KOPT-K1 (cell line): ENCODE measurements around the gene RALGPS1.
"Not testable (repeated sequence)": the region's sequence is repeated elsewhere in the genome, so short reads cannot be mapped to it uniquely, and the experiment has no call there.

Source experiments
- H3K27ac ChIP-seq: fragments of 200-600 bp; sonication (generic); 2 replicates; pipeline ENCODE4 v1.5.1; 2016; ENCODE audit warnings: antibody characterized with exemption, mild to moderate bottlenecking, low read depth, low read length; ENCODE audit not compliant: poor library complexity, severe bottlenecking
- H3K36me3 ChIP-seq: fragments of 200-600 bp; sonication (generic); 2 replicates; pipeline ENCODE4 v1.5.1; 2017; ENCODE audit warnings: antibody characterized with exemption, mild to moderate bottlenecking, low read length, moderate library complexity; ENCODE audit not compliant: insufficient read depth
- H3K9me3 ChIP-seq: fragments of 200-600 bp; sonication (generic); 2 replicates; pipeline ENCODE4 v1.5.1; 2017; ENCODE audit warnings: antibody characterized with exemption, low read length, mild to moderate bottlenecking; ENCODE audit not compliant: insufficient read depth, poor library complexity, severe bottlenecking

Gene RALGPS1

GRCh38 chr9:127168756-127169574 lies 254.4 kb downstream of the RALGPS1 start:
- peak overlapping the region; percentile 97 for H3K27ac ChIP-seq
- no peaks in the 10 kb centered on the region for H3K9me3 ChIP-seq
- peaks cover 16% of the 10 kb centered on the region for H3K36me3 ChIP-seq

DNA sequence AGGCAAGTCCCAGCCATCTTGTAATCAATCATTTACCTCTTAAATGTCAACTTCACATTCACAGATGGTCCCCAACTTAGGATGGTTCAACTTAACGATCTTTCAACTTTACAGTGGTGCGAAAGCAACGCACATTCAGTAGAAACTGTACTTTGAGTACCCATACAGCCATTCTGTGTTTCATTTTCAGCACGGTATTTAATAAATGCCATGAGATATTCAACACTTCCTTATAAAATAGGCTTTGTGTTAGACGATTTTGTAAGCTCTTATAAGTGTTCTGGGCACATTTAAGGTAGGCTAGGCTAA lies 254.9 kb downstream of the RALGPS1 start:
- peaks cover 16% of the 10 kb centered on the region for H3K36me3 ChIP-seq
- no peaks in the 10 kb centered on the region for H3K9me3 ChIP-seq
- peak overlapping the region; percentile 97 for H3K27ac ChIP-seq

GRCh38 chr9:127170103-127170502 lies 255.5 kb downstream of the RALGPS1 start:
- H3K27ac ChIP-seq, result peak overlapping the region; percentile 97
- H3K36me3 ChIP-seq, result peaks cover 21% of the 10 kb centered on the region
- no peaks in the 10 kb centered on the region for H3K9me3 ChIP-seq

DNA sequence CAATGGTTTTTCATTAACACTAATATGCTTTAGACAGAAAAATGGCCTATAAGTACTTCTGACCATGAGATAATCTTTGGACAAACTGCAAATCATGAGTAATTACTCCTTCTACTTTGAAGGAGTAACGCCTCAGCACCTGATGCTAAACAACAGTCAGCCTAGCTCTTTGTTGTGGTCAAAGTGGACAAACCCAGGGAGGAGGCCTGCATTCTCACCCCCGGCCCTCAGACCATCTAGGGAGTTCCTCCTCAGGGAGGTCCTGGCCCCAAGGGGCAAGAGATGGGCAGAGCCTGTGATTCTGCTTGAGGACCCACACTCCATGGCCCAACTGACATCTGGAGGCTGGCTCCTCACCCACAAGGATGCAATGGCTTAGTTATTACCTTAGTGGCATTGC lies 256.1 kb downstream of the RALGPS1 start:
- Histone ChIP-seq H3K9me3 (no peaks in the 10 kb centered on the region), H3K36me3 (peaks cover 25% of the 10 kb centered on the region), H3K27ac (peak overlapping the region; percentile 2)

- not testable (repeated sequence) for H3K27ac ChIP-seq, H3K9me3 ChIP-seq
- peaks cover 25% of the 10 kb centered on the region for H3K36me3 ChIP-seq
Measured at GRCh38 chr9:127171348-127171747, 256.8 kb downstream of the RALGPS1 start.

DNA sequence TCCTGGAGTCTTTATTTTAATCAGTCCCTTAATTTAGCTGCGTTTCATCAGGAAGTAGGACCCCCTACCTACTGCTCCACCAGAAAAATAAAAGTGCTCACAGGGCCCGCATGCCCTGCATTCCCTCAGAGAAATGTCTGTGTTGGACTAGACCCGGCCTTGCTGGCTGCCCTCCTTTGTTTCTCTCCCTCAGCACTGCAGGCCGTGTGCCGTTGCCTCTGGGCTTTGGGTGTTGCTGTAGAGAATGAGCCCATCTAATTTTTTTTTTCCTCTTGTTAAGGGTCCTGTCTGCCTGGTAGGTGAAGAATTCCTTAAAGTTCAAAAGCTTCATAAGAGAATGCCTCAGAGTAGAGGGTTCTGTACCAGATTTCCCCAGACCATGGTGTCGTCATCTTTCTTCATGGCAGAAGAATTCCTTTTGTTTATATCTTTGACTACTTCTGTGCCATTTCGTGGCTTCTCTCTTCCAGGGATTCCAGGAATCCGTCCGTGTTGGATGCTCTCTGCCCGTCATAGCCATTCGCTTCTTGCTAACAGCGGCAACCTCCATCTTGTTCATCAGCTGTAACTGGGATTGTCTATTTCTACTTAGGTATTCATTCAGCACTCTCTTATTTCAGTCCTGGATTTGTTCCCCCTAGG lies 257.6 kb downstream of the RALGPS1 start:
- no peak overlapping the region for H3K27ac ChIP-seq
- H3K9me3 ChIP-seq, result no peaks in the 10 kb centered on the region
- peaks cover 25% of the 10 kb centered on the region for H3K36me3 ChIP-seq

DNA sequence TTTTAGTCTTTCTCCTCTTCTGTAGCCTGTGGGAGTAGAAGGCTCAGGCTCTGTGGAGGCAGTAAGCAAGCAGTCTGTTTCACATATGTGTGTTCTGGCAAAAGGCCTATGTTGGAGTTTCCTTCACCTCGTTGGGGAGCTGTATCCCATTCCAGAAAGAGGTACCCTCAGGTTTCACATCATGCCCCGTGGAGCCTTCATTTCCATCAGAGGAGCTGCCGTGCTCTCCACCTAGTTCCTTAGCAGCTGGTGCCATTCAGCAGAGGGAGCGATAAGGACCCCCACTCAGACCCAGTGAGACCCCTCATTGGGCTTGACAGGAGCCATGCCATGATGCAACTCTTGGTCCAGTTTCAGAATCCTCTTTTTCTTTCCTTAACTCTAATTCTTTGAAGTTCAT lies 258.5 kb downstream of the RALGPS1 start:
- H3K27ac ChIP-seq, result no peak overlapping the region
- no peaks in the 10 kb centered on the region for H3K9me3 ChIP-seq
- H3K36me3 ChIP-seq, result peaks cover 25% of the 10 kb centered on the region

- Histone ChIP-seq H3K9me3 (no peaks in the 10 kb centered on the region), H3K36me3 (peaks cover 21% of the 10 kb centered on the region), H3K27ac (no peak overlapping the region)
Measured at GRCh38 chr9:127174386-127175318, 260.1 kb downstream of the RALGPS1 start.

GRCh38 chr9:127175319-127175715 lies 260.7 kb downstream of the RALGPS1 start:
- H3K27ac ChIP-seq, result no peak overlapping the region
- peaks cover 21% of the 10 kb centered on the region for H3K36me3 ChIP-seq
- H3K9me3 ChIP-seq, result no peaks in the 10 kb centered on the region

DNA sequence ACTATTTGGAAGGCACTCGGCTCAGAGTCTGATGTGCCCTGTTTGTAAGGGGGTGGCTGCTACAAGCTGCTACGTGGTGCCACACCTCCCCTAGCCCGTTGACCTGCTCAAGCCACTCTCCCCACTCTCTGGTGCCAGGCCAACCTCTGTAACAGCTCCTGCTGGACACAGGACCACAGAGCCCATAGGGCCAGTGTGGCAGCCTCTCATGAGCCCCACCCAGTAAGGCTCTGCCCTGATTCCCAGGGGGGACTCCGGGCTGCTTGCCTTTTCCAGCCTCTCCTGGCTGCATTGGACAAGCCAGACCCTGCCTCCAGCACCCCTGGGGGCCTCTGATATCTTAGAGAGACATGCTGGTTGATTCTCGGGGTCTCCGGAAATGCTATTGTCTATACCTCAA lies 261.2 kb downstream of the RALGPS1 start:
- no peak overlapping the region for H3K27ac ChIP-seq
- no peaks in the 10 kb centered on the region for H3K9me3 ChIP-seq
- peaks cover 21% of the 10 kb centered on the region for H3K36me3 ChIP-seq

DNA sequence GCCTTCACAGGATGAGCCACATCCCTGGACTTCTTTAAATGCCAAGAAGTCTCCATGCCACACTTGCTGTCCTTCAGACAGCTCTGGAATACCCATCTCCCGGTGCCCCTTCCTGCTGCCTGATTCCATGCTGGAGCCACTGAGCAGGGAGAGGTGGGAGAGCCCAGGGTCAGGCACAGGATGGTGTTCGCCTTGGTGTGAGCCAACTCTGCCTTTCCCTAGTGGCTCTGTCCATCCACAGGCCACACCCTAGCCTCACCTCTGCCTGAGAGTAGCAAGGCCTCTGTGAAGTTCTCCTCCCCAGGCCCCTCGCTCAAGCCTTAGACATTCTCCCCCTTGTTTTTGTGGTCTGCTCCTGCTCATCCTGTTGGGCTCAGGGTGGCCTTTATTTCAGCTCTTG lies 262.0 kb downstream of the RALGPS1 start:
- peak overlapping the region; percentile 52 for H3K27ac ChIP-seq
- no peaks in the 10 kb centered on the region for H3K9me3 ChIP-seq
- peaks cover 21% of the 10 kb centered on the region for H3K36me3 ChIP-seq

DNA sequence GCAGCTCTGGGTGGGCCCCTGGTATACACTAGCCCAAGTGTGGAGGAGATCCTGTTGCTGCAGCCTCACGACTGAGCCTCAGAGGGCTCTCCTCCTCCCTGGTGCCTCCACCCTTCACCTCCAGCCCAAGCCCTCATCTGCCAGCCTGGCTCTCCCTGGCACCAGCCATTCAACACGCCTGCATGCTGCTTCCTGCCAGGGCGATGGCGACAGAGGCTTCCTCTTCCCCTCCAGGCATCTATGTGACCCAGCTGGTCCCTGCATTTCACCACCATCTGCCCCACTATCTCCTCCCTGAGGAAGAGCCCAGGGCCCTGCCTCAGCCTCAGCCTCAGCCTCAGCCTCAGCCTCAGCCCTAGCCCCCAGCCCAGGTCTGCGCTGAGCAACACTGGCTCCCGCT lies 262.6 kb downstream of the RALGPS1 start:
- peaks cover 21% of the 10 kb centered on the region for H3K36me3 ChIP-seq
- peak overlapping the region; percentile 52 for H3K27ac ChIP-seq
- H3K9me3 ChIP-seq, result no peaks in the 10 kb centered on the region

DNA sequence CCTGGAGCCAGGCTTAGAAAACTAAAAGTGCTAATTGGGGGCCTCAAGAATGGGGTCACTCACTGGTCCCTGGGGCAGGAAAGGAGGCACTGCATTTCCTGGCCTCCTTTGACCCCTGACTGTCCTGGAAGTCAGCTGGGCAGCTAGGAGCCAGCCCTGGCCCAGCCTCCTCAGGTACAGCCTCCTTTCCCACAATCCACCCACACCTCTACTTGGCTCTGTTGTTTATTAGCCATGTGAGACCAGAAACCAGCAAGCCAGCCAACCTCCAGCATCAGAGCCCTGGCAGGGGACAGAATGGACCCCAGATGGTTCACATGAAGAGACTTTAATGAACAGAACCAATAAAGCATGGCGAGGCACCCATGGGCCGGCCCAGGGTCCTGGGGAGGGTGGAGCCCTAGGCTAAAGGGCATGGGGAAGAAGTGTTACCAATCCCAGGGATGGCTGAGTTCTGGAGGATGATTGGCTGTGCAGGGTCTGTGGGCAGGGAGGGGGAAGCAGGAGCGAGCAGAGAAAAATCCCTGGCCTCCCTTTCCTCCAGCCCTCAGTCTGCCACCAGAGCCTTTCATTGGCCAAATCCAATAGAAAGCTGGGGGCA lies 263.2 kb downstream of the RALGPS1 start:
- peaks cover 17% of the 10 kb centered on the region for H3K36me3 ChIP-seq
- peak overlapping the region; percentile 52 for H3K27ac ChIP-seq
- no peaks in the 10 kb centered on the region for H3K9me3 ChIP-seq

GRCh38 chr9:127178686-127179632 lies 264.4 kb downstream of the RALGPS1 start:
- Histone ChIP-seq H3K36me3 (peaks cover 9% of the 10 kb centered on the region), H3K27ac (no peak overlapping the region), H3K9me3 (no peaks in the 10 kb centered on the region)
